ENCODE results near the gene PSMB1.
"Not testable (repeated sequence)": the region's sequence is repeated elsewhere in the genome, so short reads cannot be mapped to it uniquely, and the experiment has no call there.

The PSMB1 gene

GRCh38 chr6:170502733-170503413, 50.2 kb downstream of the PSMB1 start:
- DNase-seq (ENCODE audit: low read depth): not testable (repeated sequence)

GRCh38 chr6:170502268-170502667, 50.8 kb downstream of the PSMB1 start:
- not testable (repeated sequence) for DNase-seq (ENCODE audit: low read depth)

- no peak for DNase-seq (ENCODE audit: low read depth)
Observed at GRCh38 chr6:170500955-170501590, 52.0 kb downstream of the PSMB1 start.

- no peak for DNase-seq (ENCODE audit: low read depth)
Observed at GRCh38 chr6:170497841-170498301, 55.2 kb downstream of the PSMB1 start.

- no peak for DNase-seq (ENCODE audit: low read depth)
Observed at GRCh38 chr6:170493354-170493753, 59.8 kb downstream of the PSMB1 start.

- no peak for DNase-seq (ENCODE audit: low read depth)
Observed at GRCh38 chr6:170490259-170490658, 62.8 kb downstream of the PSMB1 start.

- no peak for DNase-seq (ENCODE audit: low read depth)
Observed at GRCh38 chr6:170489836-170490235, 63.3 kb downstream of the PSMB1 start.

- no peak for DNase-seq (ENCODE audit: low read depth)
Observed at GRCh38 chr6:170487707-170488329, 65.3 kb downstream of the PSMB1 start.

- no peak for DNase-seq (ENCODE audit: low read depth)
Observed at GRCh38 chr6:170485159-170485558, 67.9 kb downstream of the PSMB1 start.

All from fibroblast of gingiva (primary cell).